B cell (primary cell): ENCODE measurements around the gene HPS1. TPM values are rescaled to one million over a fixed set of nuclear protein-coding genes. Genes with fewer than 3 reads are reported as not detected.

Experiments used
- ATAC-seq: fragments of 200-7000 bp; cut with Tn5 transposase; one replicate; pipeline ENCODE4 v1.10.0; 2021; ENCODE audit warnings: low read depth, mild to moderate bottlenecking, moderate number of reproducible peaks, moderate library complexity
- CTCF ChIA-PET: fragments of 350-600 bp; sonication (Branson Sonifier 250); formaldehyde crosslinking; loops from one replicate; lab custom pipeline; 2021; ENCODE audit warnings: antibody characterized with exemption, inconsistent platforms; lab: Charles Lee
- POLR2A ChIA-PET: fragments of 350-600 bp; sonication (Branson Sonifier 250); formaldehyde crosslinking; loops from one replicate; lab custom pipeline; 2021; ENCODE audit warnings: antibody characterized with exemption; lab: Charles Lee
- DNase-seq: peaks from one replicate; pipeline ENCODE4 v3.0.0; 2013
- H2AFZ ChIP-seq: 2 replicates; pipeline ENCODE4 v1.6.1; 2012; ENCODE audit warnings: mild to moderate bottlenecking, low read depth, low read length; ENCODE audit not compliant: insufficient read depth, poor library complexity, severe bottlenecking
- H3K27ac ChIP-seq, 2 donors: 1 replicate in 1 of 2; 2 replicates in 1 of 2; pipeline ENCODE4 v1.5.1; 2012 to 2013; ENCODE audit warnings: low read length in 2 of 2, mild to moderate bottlenecking in 2 of 2, moderate library complexity in 1 of 2
- H3K27me3 ChIP-seq, 4 experiments: fragments of 200-600 bp in 1 of 4; sonication (generic) in 1 of 4; replicated peaks in 1 of 4; 1 replicate in 2 of 4; 2 replicates in 2 of 4; pipeline versions ENCODE4 v1.6.1 to v1.7.0; 2013 to 2016; ENCODE audit warnings: low read length in 3 of 4, mild to moderate bottlenecking in 2 of 4, mixed read lengths in 1 of 4, moderate library complexity in 1 of 4; ENCODE audit not compliant: insufficient read depth in 4 of 4, control insufficient read depth in 3 of 4; ENCODE audit errors: control extremely low read depth in 1 of 4
- H3K36me3 ChIP-seq, 2 experiments: replicated peaks in 1 of 2; 1 replicate in 1 of 2; 2 replicates in 1 of 2; pipeline versions ENCODE4 v1.6.1 to v1.7.1; 2013; ENCODE audit warnings: low read length in 1 of 2; ENCODE audit not compliant: insufficient read depth in 2 of 2, control insufficient read depth in 1 of 2; ENCODE audit errors: control extremely low read depth in 1 of 2, extremely low read depth in 1 of 2
- H3K4me1 ChIP-seq, 2 donors: fragments of 200-600 bp in 1 of 2; sonication (generic) in 1 of 2; 1 replicate in 1 of 2; 2 replicates in 1 of 2; pipeline versions ENCODE4 v1.5.1 to v1.6.1; 2013 to 2017; ENCODE audit warnings: low read length in 2 of 2; ENCODE audit not compliant: control insufficient read depth in 2 of 2, insufficient read depth in 2 of 2
- H3K4me2 ChIP-seq: replicated peaks from 2 replicates; pipeline ENCODE3; 2012; ENCODE audit warnings: mild to moderate bottlenecking, low read depth, low read length; ENCODE audit not compliant: poor library complexity, severe bottlenecking
- H3K4me3 ChIP-seq, 5 experiments: fragments of 200-600 bp in 1 of 5; sonication (generic) in 1 of 5; 1 replicate in 3 of 5; 2 replicates in 2 of 5; pipeline versions ENCODE4 v1.5.1 to v1.7.0; 2011 to 2016; ENCODE audit warnings: low read length in 4 of 5, mild to moderate bottlenecking in 4 of 5, low read depth in 2 of 5, control low read depth in 1 of 5, moderate library complexity in 1 of 5; ENCODE audit not compliant: insufficient read depth in 1 of 5; ENCODE audit errors: control extremely low read depth in 1 of 5, extremely low read depth in 1 of 5
- H3K79me2 ChIP-seq: fragments of 200-600 bp; sonication (generic); one replicate; pipeline ENCODE4 v1.6.0; 2016; ENCODE audit warnings: low read length; ENCODE audit not compliant: control insufficient read depth, insufficient read depth
- H3K9ac ChIP-seq: fragments of 200-600 bp; sonication (generic); 2 replicates; pipeline ENCODE4 v1.6.1; 2017; ENCODE audit warnings: mild to moderate bottlenecking, low read length, moderate library complexity
- H3K9me3 ChIP-seq, 3 donors: one replicate each; pipeline versions ENCODE4 v1.6.1 to v1.7.1; 2013; ENCODE audit warnings: low read length in 2 of 3; ENCODE audit not compliant: control insufficient read depth in 2 of 3, insufficient read depth in 1 of 3; ENCODE audit errors: control extremely low read depth in 1 of 3
- H4K20me1 ChIP-seq: 2 replicates; pipeline ENCODE4 v1.6.0; 2012; ENCODE audit warnings: mild to moderate bottlenecking, low read length; ENCODE audit not compliant: insufficient read depth, control insufficient read depth, poor library complexity, severe bottlenecking
- H3K27ac Mint-ChIP-seq: one replicate; pipeline ENCODE4 v1.8.0; 2021; ENCODE audit warnings: mixed read lengths
- H3K27me3 Mint-ChIP-seq: one replicate; pipeline ENCODE4 v1.8.0; 2021; ENCODE audit warnings: mixed read lengths
- H3K4me1 Mint-ChIP-seq: one replicate; pipeline ENCODE4 v1.8.0; 2021; ENCODE audit warnings: mixed read lengths
- H3K4me3 Mint-ChIP-seq: one replicate; pipeline ENCODE4 v1.8.0; 2021; ENCODE audit warnings: mixed read lengths
- H3K9me3 Mint-ChIP-seq: one replicate; pipeline ENCODE4 v1.8.0; 2022; ENCODE audit warnings: mixed read lengths; ENCODE audit not compliant: insufficient read depth
- CTCF ChIP-seq: fragments of 200-600 bp; IDR thresholded peaks from one replicate; pipeline ENCODE4 v1.8.0; 2022; ENCODE audit warnings: antibody characterized with exemption, mild to moderate bottlenecking
- EZH2 ChIP-seq: IDR thresholded peaks from 2 replicates; pipeline ENCODE4 v1.6.1; 2012; ENCODE audit warnings: borderline replicate concordance, low read depth, mild to moderate bottlenecking, moderate library complexity, low read length; ENCODE audit not compliant: insufficient read depth, poor library complexity, severe bottlenecking
- WGBS: methylation state at CpG from one replicate; pipeline ENCODE4 v1.1.5; 2013; ENCODE audit warnings: missing lambda C conversion rate; ENCODE audit not compliant: insufficient coverage; 5-methylcytosine and 5-hydroxymethylcytosine counted together
- intact Hi-C: fragments of 100-400 bp; cut with micrococcal nuclease; formaldehyde crosslinking; loops from one replicate; pipeline ENCODE4 v1.10.0; 2022
- polyA plus RNA-seq: library from polyadenylated mRNA; depleted of rRNA; stranded (reverse); fragments of >200 nt; gene quantifications from 2 replicates; pipeline ENCODE4 v1.2.3, GENCODE V29; 2012
- total RNA-seq, 2 donors: library from RNA; stranded (reverse); fragments of 120-200 nt in 1 of 2; gene quantifications; 1 replicate in 1 of 2; 2 replicates in 1 of 2; pipeline versions ENCODE4 v1.2.3 to v1.2.4, GENCODE V29; 2013 to 2022

Gene HPS1
- total and polyA plus RNA-seq, 2 donors (not counting 1 experiment from before 2014, with no cell fraction given), result 125 to 196 TPM

DNA sequence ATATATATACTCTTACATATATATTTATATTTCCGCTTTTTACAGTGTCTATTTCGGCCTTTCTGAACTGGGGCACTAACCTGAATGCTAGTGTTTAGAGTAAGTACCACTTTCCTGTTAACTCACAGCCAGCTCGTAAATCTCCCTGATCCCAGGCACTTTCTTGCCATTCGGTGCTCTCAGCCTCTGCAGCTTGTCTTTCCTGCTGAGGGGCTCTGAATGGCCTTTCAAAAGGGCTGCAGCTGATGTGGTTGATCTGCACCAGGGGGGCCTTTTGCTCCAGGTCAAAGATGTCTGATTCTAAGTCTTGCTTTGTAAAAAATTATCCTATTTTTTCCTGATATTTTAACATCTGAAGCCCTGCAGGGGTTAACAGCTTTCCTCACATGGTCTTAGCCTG is 25.5 kb upstream of the HPS1 start:
- no peak overlapping the region for H3K9ac ChIP-seq
- H4K20me1 ChIP-seq, result no peaks in the 10 kb centered on the region
- Mint-ChIP-seq H3K4me3 (no peak overlapping the region), H3K27ac (no peak overlapping the region), H3K27me3 (no peaks in the 10 kb centered on the region), H3K4me1 (peaks cover 15% of the 10 kb centered on the region), H3K9me3 (no peaks in the 10 kb centered on the region)
- ATAC-seq (no peak), DNase-seq (no peak)
- no peak overlapping the region for H2AFZ ChIP-seq
- H3K27ac ChIP-seq, result no peak overlapping the region
- peaks cover 0 to 4% (median 2%) of the 10 kb centered on the region in 4 experiments for H3K27me3 ChIP-seq
- TF ChIP-seq EZH2 (no peak), CTCF (no peak)
- CTCF ChIA-PET, result interaction anchor here (1.2 to 8.6 kb wide), 2 partner anchors 10 to 775 kb away, joined by 3 to 141 read pairs; no protein-coding TSS in a partner anchor
- H3K4me1 ChIP-seq, result peaks cover 10 to 12% of the 10 kb centered on the region in 2 donors
- WGBS, result 0% methylated on average over 1 of the region's 4 CpGs
- no peaks in the 10 kb centered on the region for H3K9me3 ChIP-seq
- no peaks in the 10 kb centered on the region for H3K79me2 ChIP-seq
- intact Hi-C loops, result no loop called here
- POLR2A ChIA-PET, result no interaction called here
- H3K4me2 ChIP-seq, result no peak overlapping the region
- H3K36me3 ChIP-seq, result no peaks in the 10 kb centered on the region
- no peak overlapping the region for H3K4me3 ChIP-seq

GRCh38 chr10:98470850-98471249 is 24.1 kb upstream of the HPS1 start:
- ATAC-seq (no peak), DNase-seq (no peak)
- Histone ChIP-seq H3K36me3 (no peaks in the 10 kb centered on the region), H3K4me1 (peaks cover 10 to 12% of the 10 kb centered on the region in 2 donors), H3K9ac (no peak overlapping the region), H3K4me2 (no peak overlapping the region), H3K4me3 (no peak overlapping the region), H4K20me1 (no peaks in the 10 kb centered on the region), H3K27ac (no peak overlapping the region), H3K79me2 (no peaks in the 10 kb centered on the region), H3K27me3 (peaks cover 0 to 4% (median 2%) of the 10 kb centered on the region in 4 experiments), H3K9me3 (no peaks in the 10 kb centered on the region), H2AFZ (no peak overlapping the region)
- ChIA-PET CTCF (interaction anchor here (0.8 to 8.6 kb wide), 2 partner anchors 20 to 776 kb away, joined by 3 to 141 read pairs; no protein-coding TSS in a partner anchor), POLR2A (no interaction called here)
- 95% methylated on average over 2 of the region's 5 CpGs for WGBS
- no peaks in the 10 kb centered on the region for H3K27me3 Mint-ChIP-seq
- no peaks in the 10 kb centered on the region for H3K9me3 Mint-ChIP-seq
- H3K27ac Mint-ChIP-seq, result no peak overlapping the region
- intact Hi-C loops, result no loop called here
- H3K4me3 Mint-ChIP-seq, result no peak overlapping the region
- H3K4me1 Mint-ChIP-seq, result peaks cover 15% of the 10 kb centered on the region
- TF ChIP-seq CTCF (no peak), EZH2 (no peak)
